K562 (cell line): ENCODE data around the gene ATP6V1G1. TPM values are rescaled to one million over a fixed set of nuclear protein-coding genes. Genes with fewer than 3 reads are reported as not detected.

ENCODE experiments used
- ATAC-seq: fragments of 200-7000 bp; cut with Tn5 transposase; 3 replicates; pipeline ENCODE4 v1.9.1; 2020; ENCODE audit warnings: moderate library complexity
- BruUV-seq: library from RNA; stranded (reverse); fragments of 400-500 nt; replicated peaks from 2 replicates; lab custom pipeline; 2021; lab: Mats Ljungman, UMichigan
- CTCF ChIA-PET: fragments of 300-600 bp; formaldehyde crosslinking; extraction: SDS; loops from one replicate; lab custom pipeline; 2021; ENCODE audit warnings: low intra/inter-chr PET ratio; lab: Yijun Ruan, JAX
- POLR2A ChIA-PET: fragments of 300-600, 350-650 bp; sonication (Branson Sonifier 250); formaldehyde crosslinking; extraction: SDS; loops from one replicate; lab custom pipeline; 2021; ENCODE audit warnings: antibody characterized with exemption, inconsistent platforms; lab: Yijun Ruan, JAX
- DNase-seq, 4 experiments: peaks; one replicate each; pipeline versions ENCODE4 v3.0.0 to v3.0.0-alpha.2; 2011 to 2018; ENCODE audit warnings: low spot score in 3 of 4, mixed read lengths in 3 of 4; ENCODE audit errors: extremely low read depth in 1 of 4
- FAIRE-seq: peaks from 2 replicates; lab custom pipeline; 2011; peaks lifted over from hg19 to GRCh38; lab: Jason Lieb, UNC
- H2AFZ ChIP-seq: 2 replicates; pipeline ENCODE4 v1.6.0; 2011; ENCODE audit warnings: low read depth, low read length, control low read depth, inconsistent platforms
- H3K27ac ChIP-seq: fragments of 200-600 bp; 3 replicates; pipeline ENCODE4 v1.8.0; 2011; ENCODE audit warnings: low read depth, mild to moderate bottlenecking, control low read depth, inconsistent platforms, low read length, moderate library complexity, mixed read lengths; ENCODE audit errors: extremely low read depth
- H3K27me3 ChIP-seq, 2 experiments: fragments of 300-600 bp in 1 of 2; 2 replicates in 1 of 2; 3 replicates in 1 of 2; pipeline versions ENCODE4 v1.6.0 to v1.8.0; 2011; ENCODE audit warnings: inconsistent platforms in 2 of 2, low read length in 2 of 2, mild to moderate bottlenecking in 1 of 2, mixed read lengths in 1 of 2, moderate library complexity in 1 of 2; ENCODE audit not compliant: control insufficient read depth in 2 of 2, insufficient read depth in 2 of 2
- H3K36me3 ChIP-seq: fragments of 300-600 bp; 3 replicates; pipeline ENCODE4 v1.8.0; 2011; ENCODE audit warnings: mild to moderate bottlenecking, low read length, inconsistent platforms; ENCODE audit not compliant: control insufficient read depth, insufficient read depth
- H3K4me1 ChIP-seq, 2 experiments: fragments of 200-600 bp in 1 of 2; replicated peaks in 1 of 2; 2 replicates in 1 of 2; 3 replicates in 1 of 2; pipeline versions ENCODE4 v1.5.1 to v1.8.0; 2011; ENCODE audit warnings: inconsistent platforms in 2 of 2, low read length in 2 of 2, mild to moderate bottlenecking in 1 of 2, mixed read lengths in 1 of 2, moderate library complexity in 1 of 2; ENCODE audit not compliant: control insufficient read depth in 2 of 2, insufficient read depth in 2 of 2
- H3K4me2 ChIP-seq: 2 replicates; pipeline ENCODE4 v1.6.1; 2011; ENCODE audit warnings: low read length, control low read depth, inconsistent platforms, mixed read lengths; ENCODE audit not compliant: insufficient read depth
- H3K4me3 ChIP-seq: fragments of 200-600 bp; sonication (generic), shearing (Covaris generic); 2 replicates; pipeline ENCODE4 v1.5.1; 2016; ENCODE audit warnings: control low read depth, inconsistent platforms
- H3K79me2 ChIP-seq: fragments of 200-600 bp; 3 replicates; pipeline ENCODE4 v1.8.0; 2011; ENCODE audit warnings: low read length, inconsistent platforms; ENCODE audit not compliant: control insufficient read depth, insufficient read depth
- H3K9ac ChIP-seq, 2 experiments: 2 replicates each; pipeline versions ENCODE4 v1.6.0 to v1.6.1; 2011; ENCODE audit warnings: low read depth in 2 of 2, low read length in 2 of 2, control low read depth in 1 of 2, inconsistent platforms in 1 of 2, mild to moderate bottlenecking in 1 of 2, mixed read lengths in 1 of 2; ENCODE audit not compliant: insufficient read depth in 1 of 2
- H3K9me1 ChIP-seq: one replicate; pipeline ENCODE4 v1.6.0; 2011; ENCODE audit warnings: inconsistent platforms, mild to moderate bottlenecking, low read length, moderate library complexity; ENCODE audit not compliant: control insufficient read depth, insufficient read depth
- H3K9me3 ChIP-seq: replicated peaks from 2 replicates; pipeline ENCODE4 v1.5.1; 2011; ENCODE audit warnings: low read depth, low read length, inconsistent platforms; ENCODE audit not compliant: control insufficient read depth, insufficient read depth
- H4K20me1 ChIP-seq: replicated peaks from 2 replicates; pipeline ENCODE4 v1.6.1; 2011; ENCODE audit warnings: low read length, inconsistent platforms, mixed read lengths; ENCODE audit not compliant: control insufficient read depth, insufficient read depth
- BCLAF1 ChIP-seq, 2 experiments: fragments of 450-650 bp in 1 of 2; IDR thresholded peaks; 2 replicates each; pipeline ENCODE4 v1.6.1; 2011 to 2017; ENCODE audit warnings: low read depth in 2 of 2, antibody characterized with exemption in 1 of 2, borderline replicate concordance in 1 of 2, low read length in 1 of 2, mild to moderate bottlenecking in 1 of 2, mixed read lengths in 1 of 2; ENCODE audit not compliant: control insufficient read depth in 1 of 2
- BHLHE40 ChIP-seq: IDR thresholded peaks from 2 replicates; pipeline ENCODE4 v1.6.1; 2011; ENCODE audit warnings: low read length, improper control_type of control experiment
- CXXC5 ChIP-seq: fragments of 250-450 bp; sonication (Bioruptor Pico); IDR thresholded peaks from 2 replicates; pipeline ENCODE4 v1.8.0; 2022; ENCODE audit warnings: inconsistent platforms, mild to moderate bottlenecking, moderate library complexity
- HDAC2 ChIP-seq: fragments of 450-650 bp; IDR thresholded peaks from 2 replicates; pipeline ENCODE4 v1.6.1; 2016; ENCODE audit warnings: mild to moderate bottlenecking
- MBD1 ChIP-seq: fragments of 250-450 bp; sonication (Bioruptor Pico); IDR thresholded peaks from 2 replicates; pipeline ENCODE4 v1.8.0; 2022; ENCODE audit warnings: inconsistent platforms
- MBD2 ChIP-seq: sonication (generic); IDR thresholded peaks from 2 replicates; pipeline ENCODE4 v1.6.1; 2016; ENCODE audit warnings: low read depth, borderline replicate concordance
- MEF2A ChIP-seq: IDR thresholded peaks from 2 replicates; pipeline ENCODE4 v1.6.1; 2011; ENCODE audit warnings: low read depth, mild to moderate bottlenecking, low read length, moderate library complexity; ENCODE audit not compliant: control insufficient read depth
- NCOR1 ChIP-seq: fragments of 450-650 bp; IDR thresholded peaks from 2 replicates; pipeline ENCODE4 v1.6.1; 2016; ENCODE audit warnings: mild to moderate bottlenecking, moderate library complexity
- NFXL1 ChIP-seq: fragments of 450-650 bp; formaldehyde crosslinking; IDR thresholded peaks from 2 replicates; pipeline ENCODE4 v1.4.0; 2021; ENCODE audit warnings: mild to moderate bottlenecking
- RFX5 ChIP-seq: IDR thresholded peaks from 2 replicates; pipeline ENCODE4 v1.6.1; 2011; ENCODE audit warnings: low read depth, mild to moderate bottlenecking, improper control_type of control experiment, low read length
- RNF2 ChIP-seq: sonication (generic); IDR thresholded peaks from 2 replicates; pipeline ENCODE4 v1.6.1; 2016
- SAP30 ChIP-seq: fragments of 200-600 bp; sonication (generic); IDR thresholded peaks from 2 replicates; pipeline ENCODE4 v1.6.1; 2012; ENCODE audit warnings: borderline replicate concordance, low read depth, mild to moderate bottlenecking, moderate library complexity, low read length, control low read depth, inconsistent platforms; ENCODE audit not compliant: insufficient read depth, poor library complexity, severe bottlenecking
- TAF9B ChIP-seq: fragments of 450-650 bp; IDR thresholded peaks from 2 replicates; pipeline ENCODE4 v1.6.1; 2018; ENCODE audit warnings: mild to moderate bottlenecking; ENCODE audit not compliant: partially characterized antibody
- TCF3 ChIP-seq: sonication (generic); formaldehyde crosslinking; IDR thresholded peaks from 2 replicates; pipeline ENCODE4 v1.4.0; 2020; ENCODE audit warnings: mild to moderate bottlenecking, missing genetic modification reagents
- TCF7 ChIP-seq: sonication (generic); IDR thresholded peaks from 2 replicates; pipeline ENCODE4 v1.6.1; 2016; ENCODE audit warnings: antibody characterized with exemption, borderline replicate concordance
- ZBTB17 ChIP-seq: fragments of 450-650 bp; formaldehyde crosslinking; IDR thresholded peaks from 2 replicates; pipeline ENCODE4 v1.4.0; 2020; ENCODE audit warnings: mild to moderate bottlenecking
- ZNF507 ChIP-seq: conservative IDR thresholded peaks from 2 replicates; pipeline ENCODE4 v1.6.1; 2017; ENCODE audit warnings: missing genetic modification characterization, missing compliant biosample characterization
- in situ Hi-C: fragments of 300-500 bp; cut with MboI; formaldehyde crosslinking; loops from 4 replicates; pipeline ENCODE4 v1.15.0; 2018; ENCODE audit warnings: inconsistent platforms, mixed read lengths
- intact Hi-C: fragments of 100-400 bp; cut with micrococcal nuclease; formaldehyde crosslinking; loops from 2 replicates; pipeline ENCODE4 v1.14.2; 2022
- polyA plus RNA-seq, 8 experiments: library from polyadenylated mRNA; depleted of rRNA in 4 of 8; stranded (reverse) in 5 of 8; unstranded in 3 of 8; fragments of >200 nt; fragmentation: Nextera tagmentation in 2 of 8; fragmentation: Illumina TruSeq in 1 of 8; extraction: Ambion mirVana in 2 of 8; extraction: Trizol in 1 of 8; gene quantifications; 2 replicates each; pipeline versions ENCODE4 v1.2.1 to v1.2.3, GENCODE V29; 2011 to 2014; ENCODE audit warnings: inconsistent platforms in 1 of 8, missing spikeins in 1 of 8
- total RNA-seq, 7 experiments: library from RNA; depleted of rRNA in 6 of 7; stranded (reverse); fragments of >200 nt in 6 of 7; fragmentation: Illumina TruSeq in 2 of 7; extraction: Trizol in 2 of 7; gene quantifications; 2 replicates each; pipeline versions ENCODE4 v1.2.1 to v1.2.3, GENCODE V29; 2011 to 2021; ENCODE audit warnings: low replicate concordance in 1 of 7

The ATP6V1G1 gene
- total and polyA plus RNA-seq, 9 of the 15 experiments (the other 6 are each of a cell fraction or from before 2014, with no cell fraction given), result 88.4 to 492 (median 193) TPM

DNA sequence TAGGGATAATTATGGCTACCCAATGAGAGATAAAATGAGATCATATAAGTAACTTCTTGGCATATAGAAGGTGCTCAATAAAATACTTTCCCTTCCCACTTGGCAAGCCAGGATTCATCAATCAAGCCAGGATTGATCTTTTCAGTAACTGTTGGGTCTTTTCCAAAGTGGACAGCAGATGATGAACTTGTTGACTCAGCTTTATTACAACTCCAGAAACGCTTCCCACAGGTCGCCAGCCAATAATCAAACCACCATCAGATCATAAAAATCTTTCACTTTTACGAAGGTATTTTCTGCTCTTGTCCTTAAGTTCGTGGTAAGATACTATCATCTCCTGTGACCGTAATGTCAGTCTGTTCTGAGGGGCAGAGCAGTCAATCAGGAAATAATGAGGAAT lies 42.5 kb upstream of the ATP6V1G1 start (continued):
- TF ChIP-seq SAP30 (no peak), TCF3 (CRISPR knock-in tag) (no peak), MBD1 (no peak), NFXL1 (CRISPR knock-in tag) (no peak), TAF9B (no peak), TCF7 (no peak), ZNF507 (tag) (no peak), NCOR1 (no peak), RFX5 (no peak)

DNA sequence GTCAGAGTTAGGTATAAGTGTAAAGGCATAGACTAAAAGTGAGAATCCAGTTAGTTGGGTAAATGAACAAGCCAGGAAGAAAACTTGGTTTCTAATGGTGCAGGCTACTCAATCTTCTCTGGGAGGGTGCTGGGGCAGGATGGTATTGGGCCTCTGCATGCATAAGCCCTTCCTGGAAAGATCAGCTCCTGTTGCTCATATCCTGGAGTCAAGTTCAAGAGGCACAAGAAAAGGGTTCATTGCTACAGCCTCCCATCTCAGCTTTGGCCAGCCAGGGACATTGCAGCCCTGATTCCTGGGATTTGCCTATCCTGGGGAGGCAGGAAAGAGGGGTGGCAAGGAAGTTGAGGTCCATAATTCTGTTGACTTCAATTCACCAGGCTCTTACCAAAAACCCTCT lies 40.7 kb upstream of the ATP6V1G1 start:
- Histone ChIP-seq H3K9me3 (no peaks in the 10 kb centered on the region; the same call in 1 of the 2 replicates), H3K4me1 (peaks cover 0 to 3% of the 10 kb centered on the region in 2 experiments; a peak in 2 of 5 replicates), H3K9me1 (no peaks in the 10 kb centered on the region), H3K79me2 (no peaks in the 10 kb centered on the region), H3K4me2 (no peak overlapping the region), H3K9ac (no peak overlapping the region), H3K27me3 (peaks cover 13 to 45% of the 10 kb centered on the region in 2 experiments; a peak in 4 of 5 replicates), H2AFZ (no peak overlapping the region), H3K36me3 (no peaks in the 10 kb centered on the region), H4K20me1 (no peaks in the 10 kb centered on the region), H3K27ac (no peak overlapping the region), H3K4me3 (no peak overlapping the region)
- FAIRE-seq (no peak), DNase-seq (no peak), ATAC-seq (no peak)
- intact Hi-C loops (no loop called here), in situ Hi-C loops (no loop called here)
- POLR2A ChIA-PET, result interaction anchor here (1.0 kb wide), 1 partner anchor 27 kb away, joined by 3 read pairs; no protein-coding TSS in a partner anchor
- CTCF ChIA-PET, result no interaction called here
- BruUV-seq, result no TSS peak
- TF ChIP-seq ZBTB17 (CRISPR knock-in tag) (no peak), BCLAF1 (IDR thresholded peaks at IDR 0.05; ENCODE audit: borderline replicate concordance in 1 of 2, control insufficient read depth in 1 of 2, low read depth in 2 of 2, low read length in 1 of 2) (no peak), RNF2 (no peak), BHLHE40 (no peak), CXXC5 (CRISPR knock-in tag) (no peak), MEF2A (no peak), HDAC2 (no peak), MBD2 (no peak)
